Parathyroid adenoma (tissue), 2 donors: ENCODE results near the gene ZACN.
A peak's percentile ranks its signal among the peaks of the same experiment; 100 is the strongest.

Experiments
- H2AFZ ChIP-seq: fragments of 300-600 bp; sonication (generic); one replicate; pipeline ENCODE4 v1.7.0; 2017; ENCODE audit warnings: antibody characterized with exemption, mild to moderate bottlenecking
- H3K27ac ChIP-seq: fragments of 300-600 bp; sonication (generic); one replicate; pipeline ENCODE4 v1.7.0; 2017
- H3K27me3 ChIP-seq: fragments of 300-600 bp; sonication (generic); one replicate; pipeline ENCODE4 v1.7.0; 2017; ENCODE audit warnings: low read length; ENCODE audit not compliant: control insufficient read depth, insufficient read depth
- H3K36me3 ChIP-seq: fragments of 300-600 bp; sonication (generic); one replicate; pipeline ENCODE4 v1.7.0; 2017; ENCODE audit warnings: low read length; ENCODE audit not compliant: control insufficient read depth, insufficient read depth
- H3K4me1 ChIP-seq: fragments of 300-600 bp; sonication (generic); one replicate; pipeline ENCODE4 v1.7.0; 2017; ENCODE audit warnings: control low read depth
- H3K4me2 ChIP-seq: fragments of 300-600 bp; sonication (generic); one replicate; pipeline ENCODE4 v1.7.0; 2017; ENCODE audit warnings: low read length
- H3K4me3 ChIP-seq: fragments of 300-600 bp; sonication (generic); one replicate; pipeline ENCODE4 v1.7.0; 2017; ENCODE audit warnings: low read depth, low read length
- H3K79me2 ChIP-seq: fragments of 300-600 bp; sonication (generic); one replicate; pipeline ENCODE4 v1.7.0; 2017; ENCODE audit warnings: control low read depth
- H3K9ac ChIP-seq: fragments of 300-600 bp; sonication (generic); one replicate; pipeline ENCODE4 v1.7.0; 2017; ENCODE audit warnings: mild to moderate bottlenecking
- H3K9me3 ChIP-seq: fragments of 300-600 bp; sonication (generic); one replicate; pipeline ENCODE4 v1.7.0; 2017; ENCODE audit warnings: low read length; ENCODE audit not compliant: control insufficient read depth
- CTCF ChIP-seq: fragments of 300-600 bp; sonication (generic); IDR thresholded peaks from one replicate; pipeline ENCODE4 v1.7.0; 2017; ENCODE audit warnings: antibody characterized with exemption, mild to moderate bottlenecking
- donor health status: primary hyperparathyroidism.

The ZACN gene

GRCh38 chr17:76120658-76121008 is 41.7 kb downstream of the ZACN start:
- Histone ChIP-seq H3K27ac (no peak overlapping the region), H3K79me2 (no peaks in the 10 kb centered on the region), H3K4me2 (no peak overlapping the region), H3K27me3 (no peaks in the 10 kb centered on the region), H3K4me3 (no peak overlapping the region), H3K36me3 (no peaks in the 10 kb centered on the region), H3K9ac (no peak overlapping the region), H2AFZ (no peak overlapping the region), H3K9me3 (no peaks in the 10 kb centered on the region), H3K4me1 (no peaks in the 10 kb centered on the region)
- TF ChIP-seq CTCF = no peak

DNA sequence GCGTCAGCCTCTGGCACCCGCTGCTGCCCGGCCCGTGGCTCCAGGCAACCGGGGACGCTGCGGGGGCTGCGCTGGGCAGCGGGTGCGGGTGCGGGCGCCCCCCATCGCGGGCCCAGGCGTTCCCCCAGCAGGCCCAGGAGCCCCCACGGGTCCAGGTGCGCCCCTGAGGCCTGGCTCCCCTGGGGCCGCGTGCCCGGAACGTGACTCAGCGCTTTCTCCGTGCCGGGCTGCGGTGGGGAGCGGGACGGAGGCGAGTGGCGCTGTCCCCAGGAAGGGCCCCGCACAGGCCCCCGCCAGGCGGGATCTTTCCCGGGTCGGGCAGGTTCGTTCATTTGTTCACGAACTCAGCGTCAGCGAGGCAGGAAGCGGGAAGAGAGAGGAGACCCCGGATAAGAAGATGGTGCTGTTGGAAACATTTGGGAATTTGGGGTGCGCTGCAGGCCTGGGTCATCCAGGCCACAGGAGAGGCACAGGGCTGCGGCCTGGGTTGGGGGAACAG is 43.0 kb downstream of the ZACN start:
- Histone ChIP-seq H3K9ac (no peak overlapping the region), H3K27ac (no peak overlapping the region), H3K9me3 (no peaks in the 10 kb centered on the region), H3K27me3 (no peaks in the 10 kb centered on the region), H3K4me2 (peak overlapping the region; percentile 61), H2AFZ (peak overlapping the region; percentile 95), H3K4me1 (no peaks in the 10 kb centered on the region), H3K36me3 (no peaks in the 10 kb centered on the region), H3K4me3 (no peak overlapping the region), H3K79me2 (no peaks in the 10 kb centered on the region)
- no peak for TF ChIP-seq CTCF

DNA sequence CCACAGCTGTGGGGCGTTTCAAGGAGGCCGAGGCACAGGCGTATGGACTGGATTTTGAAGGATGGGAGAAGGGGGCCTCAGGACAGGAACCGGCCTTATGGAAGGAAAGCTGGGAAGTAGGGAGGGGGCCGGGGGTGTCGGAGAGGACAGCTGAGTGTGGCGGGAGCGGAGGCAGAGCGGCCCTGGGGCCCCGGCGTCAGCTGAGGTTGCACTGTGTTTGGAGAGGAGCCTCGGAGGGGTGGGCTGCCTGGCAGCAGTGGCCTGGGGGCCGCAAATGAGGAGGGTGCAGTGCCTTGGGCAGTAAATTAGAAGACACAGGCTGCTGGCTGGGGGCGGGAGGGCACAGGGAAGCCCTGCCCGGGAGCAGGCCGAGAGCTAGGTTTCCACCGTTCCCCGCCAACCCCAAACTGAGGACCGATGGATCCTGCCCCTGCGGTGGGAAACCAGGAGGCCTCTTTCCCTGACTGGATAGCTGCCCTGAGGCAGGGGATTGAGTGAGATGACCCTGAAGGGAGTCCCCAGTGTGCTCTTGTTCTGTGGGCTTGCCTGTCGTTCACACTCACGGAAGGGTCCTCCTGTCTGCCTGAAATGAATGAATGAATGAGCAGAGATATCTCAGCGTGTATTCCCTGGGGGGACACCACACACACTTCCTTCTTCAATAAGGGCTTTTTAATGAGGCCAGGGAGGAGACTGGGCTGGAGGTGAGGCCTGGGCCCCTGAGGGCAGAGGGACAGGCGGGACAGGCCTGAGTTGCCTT is 43.6 kb downstream of the ZACN start:
- no peak overlapping the region for H3K4me3 ChIP-seq
- H3K4me1 ChIP-seq = no peaks in the 10 kb centered on the region
- H3K9ac ChIP-seq = no peak overlapping the region
- no peak overlapping the region for H3K27ac ChIP-seq
- H3K79me2 ChIP-seq = no peaks in the 10 kb centered on the region
- H3K27me3 ChIP-seq = no peaks in the 10 kb centered on the region
- H3K36me3 ChIP-seq = no peaks in the 10 kb centered on the region
- no peak overlapping the region for H3K4me2 ChIP-seq
- no peaks in the 10 kb centered on the region for H3K9me3 ChIP-seq
- no peak for TF ChIP-seq CTCF
- no peak overlapping the region for H2AFZ ChIP-seq

DNA sequence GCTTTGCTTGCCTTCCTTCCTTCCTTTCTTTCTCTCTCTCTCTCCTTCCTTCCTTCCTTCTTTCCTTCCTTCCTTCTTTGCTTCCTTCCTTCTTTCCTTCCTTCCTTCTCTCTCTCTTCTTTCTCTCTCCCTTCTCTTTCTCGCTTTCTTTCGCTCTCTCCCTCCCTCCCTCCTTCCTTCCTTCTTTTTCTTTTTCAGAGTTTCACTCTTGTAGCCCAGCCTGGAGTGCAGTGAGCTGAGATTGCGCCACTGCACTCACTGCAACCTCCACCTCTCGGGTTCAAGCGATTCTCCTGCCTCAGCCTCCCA is 44.2 kb downstream of the ZACN start:
- no peak overlapping the region for H3K27ac ChIP-seq
- no peak overlapping the region for H3K4me2 ChIP-seq
- H3K9ac ChIP-seq = no peak overlapping the region
- H3K79me2 ChIP-seq = no peaks in the 10 kb centered on the region
- no peak overlapping the region for H3K4me3 ChIP-seq
- H3K9me3 ChIP-seq = no peaks in the 10 kb centered on the region
- no peaks in the 10 kb centered on the region for H3K27me3 ChIP-seq
- no peak for TF ChIP-seq CTCF
- H3K36me3 ChIP-seq = no peaks in the 10 kb centered on the region
- no peaks in the 10 kb centered on the region for H3K4me1 ChIP-seq
- no peak overlapping the region for H2AFZ ChIP-seq
